T1000 (cell line): Measurements from ENCODE around the gene TGM6.
"Not testable (repeated sequence)": the region's sequence is repeated elsewhere in the genome, so short reads cannot be mapped to it uniquely, and the experiment has no call there.

Experiments used
- DNase-seq: peaks from one replicate; lab custom pipeline; 2025; ENCODE audit warnings: mixed read lengths; lab: John Stamatoyannopoulos, UW

Gene TGM6

GRCh38 chr20:2398449-2398848 is 17.7 kb downstream of the TGM6 start:
- DNase-seq = no peak

DNA sequence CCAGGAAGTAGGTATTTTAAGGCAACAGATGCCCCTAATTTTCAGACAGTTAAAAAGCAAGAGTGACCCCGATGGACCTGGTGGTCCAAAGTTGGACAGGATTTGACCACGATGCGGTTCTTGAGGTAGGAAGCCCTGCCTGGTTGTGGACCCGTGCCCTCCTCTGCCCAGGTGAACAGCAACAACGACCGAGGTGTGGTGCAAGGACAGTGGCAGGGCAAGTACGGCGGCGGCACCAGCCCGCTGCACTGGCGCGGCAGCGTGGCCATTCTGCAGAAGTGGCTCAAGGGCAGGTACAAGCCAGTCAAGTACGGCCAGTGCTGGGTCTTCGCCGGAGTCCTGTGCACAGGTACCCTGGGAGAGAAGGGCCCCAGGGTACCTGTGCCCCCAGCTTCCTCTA is 18.7 kb downstream of the TGM6 start:
- no peak for DNase-seq

DNA sequence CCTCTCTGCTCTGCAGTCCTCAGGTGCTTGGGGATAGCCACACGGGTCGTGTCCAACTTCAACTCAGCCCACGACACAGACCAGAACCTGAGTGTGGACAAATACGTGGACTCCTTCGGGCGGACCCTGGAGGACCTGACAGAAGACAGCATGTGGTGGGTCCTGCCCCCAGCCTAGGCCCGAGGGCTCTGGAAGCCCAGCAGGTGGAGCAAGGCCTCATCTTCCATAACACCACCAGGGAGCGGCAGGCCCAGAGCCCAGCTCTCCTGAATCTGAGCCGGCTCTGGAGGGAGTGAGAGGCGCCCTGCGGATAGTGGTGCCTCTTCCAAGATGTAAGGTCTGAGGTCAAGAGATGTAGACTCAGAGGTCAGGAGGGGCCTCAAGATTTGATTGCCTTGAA is 19.6 kb downstream of the TGM6 start:
- no peak for DNase-seq

- DNase-seq = no peak
These were observed 20.8 kb downstream of the TGM6 start for GRCh38 chr20:2401527-2401926.

GRCh38 chr20:2402271-2402980 is 21.7 kb downstream of the TGM6 start:
- DNase-seq = no peak

- DNase-seq = no peak
These were observed 22.8 kb downstream of the TGM6 start for GRCh38 chr20:2403291-2404052.

- DNase-seq = no peak
These were observed 25.0 kb downstream of the TGM6 start for GRCh38 chr20:2405693-2406065.

DNA sequence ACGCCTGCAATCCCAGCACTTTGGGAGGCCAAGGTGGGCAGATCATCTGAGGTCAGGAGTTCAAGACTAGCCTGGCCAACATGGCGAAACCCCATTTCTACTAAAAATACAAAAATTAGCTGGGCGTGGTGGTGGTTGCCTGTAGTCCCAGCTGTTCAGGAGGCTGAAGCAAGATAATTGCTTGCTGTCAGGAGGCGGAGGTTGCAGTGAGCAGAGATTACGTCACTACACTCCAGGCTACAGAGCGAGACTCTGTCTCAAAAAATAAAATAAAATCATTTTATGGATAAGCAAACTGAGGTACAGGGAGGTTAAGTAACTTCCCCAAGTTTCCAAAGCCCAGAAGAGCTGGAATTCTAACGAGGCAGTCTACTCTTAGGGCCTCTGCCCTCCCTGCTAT is 26.7 kb downstream of the TGM6 start:
- not testable (repeated sequence) for DNase-seq

- no peak for DNase-seq
These were observed 27.4 kb downstream of the TGM6 start for GRCh38 chr20:2408111-2408510.

DNA sequence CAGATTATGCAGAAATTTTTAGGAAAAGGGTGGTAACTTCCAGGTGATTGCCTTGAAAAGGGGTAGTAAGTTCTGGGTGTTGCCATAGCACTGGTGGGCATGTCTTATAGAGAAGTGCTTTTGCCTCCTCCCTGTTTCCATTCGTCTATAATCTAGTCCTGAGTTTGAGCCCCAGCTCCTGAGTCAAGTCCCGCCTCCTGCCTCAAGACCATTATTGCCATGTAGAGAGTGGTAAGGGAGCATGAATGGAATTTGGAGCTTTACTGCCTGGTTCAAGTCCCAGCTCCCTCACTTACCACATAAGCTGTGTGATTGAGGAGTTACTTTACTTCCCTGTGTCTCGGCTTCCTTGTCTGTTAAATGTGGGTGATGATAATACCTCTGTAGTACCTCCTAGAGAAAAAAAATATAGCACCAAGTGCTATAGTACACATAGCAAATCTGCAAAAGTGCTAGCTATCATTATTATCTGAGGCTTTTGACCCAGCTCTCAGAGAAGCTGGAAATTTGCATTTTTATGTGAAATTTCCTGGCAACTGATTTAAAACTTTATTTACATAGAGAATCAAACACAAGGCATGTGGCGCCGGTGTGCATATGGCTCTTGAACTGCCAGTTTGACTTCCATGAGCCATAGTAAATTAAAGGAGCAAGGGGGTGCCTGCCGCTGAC is 36.0 kb downstream of the TGM6 start:
- DNase-seq = no peak

- DNase-seq = no peak
These were observed 36.5 kb downstream of the TGM6 start for GRCh38 chr20:2417213-2417541.

- DNase-seq = no peak
These were observed 37.7 kb downstream of the TGM6 start for GRCh38 chr20:2418388-2418787.

DNA sequence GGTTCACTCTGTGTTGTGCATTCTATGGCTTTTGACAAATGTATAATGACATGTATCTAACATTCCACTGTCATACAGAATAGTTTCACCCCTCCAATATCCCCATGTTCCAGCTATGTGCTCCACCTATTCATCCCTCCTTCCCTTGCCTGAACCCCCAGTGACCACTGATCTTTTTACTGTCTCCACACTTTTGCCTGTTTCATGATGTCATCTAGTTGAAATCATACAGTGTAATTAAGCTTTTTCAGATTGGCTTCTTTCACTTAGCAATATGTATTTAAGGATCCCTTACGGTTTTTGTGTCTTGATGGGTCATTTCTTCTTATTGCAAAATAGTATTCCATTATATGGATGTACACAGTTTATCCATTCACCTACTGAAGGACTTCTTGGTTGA is 39.8 kb downstream of the TGM6 start:
- no peak for DNase-seq

- no peak for DNase-seq
These were observed 40.5 kb downstream of the TGM6 start for GRCh38 chr20:2421247-2421646.

DNA sequence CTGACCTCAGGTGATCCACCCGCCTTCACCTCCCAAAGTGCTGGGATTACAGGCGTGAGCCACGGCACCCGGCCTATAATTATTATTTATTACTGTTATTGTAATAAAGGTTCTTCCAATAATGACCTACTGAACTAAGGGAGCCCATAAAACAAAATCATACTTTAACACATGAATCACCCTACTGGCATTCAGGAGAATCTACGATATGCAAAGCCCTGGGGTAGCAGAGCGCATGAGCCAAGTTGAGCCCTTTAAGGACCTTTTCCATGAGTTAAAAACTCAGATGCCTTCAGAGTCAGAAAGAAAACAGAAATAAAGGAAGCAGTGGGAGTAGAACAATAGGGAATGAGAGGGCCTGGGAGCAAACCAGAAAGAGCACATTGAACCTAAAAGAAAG is 48.4 kb downstream of the TGM6 start:
- no peak for DNase-seq

GRCh38 chr20:2430538-2430937 is 49.8 kb downstream of the TGM6 start:
- DNase-seq = no peak

- DNase-seq = no peak
These were observed 50.5 kb downstream of the TGM6 start for GRCh38 chr20:2431185-2431584.

- DNase-seq = no peak
These were observed 66.1 kb downstream of the TGM6 start for GRCh38 chr20:2446845-2447244.

- no peak for DNase-seq
These were observed 68.7 kb downstream of the TGM6 start for GRCh38 chr20:2449386-2449785.

- no peak for DNase-seq
These were observed 70.7 kb downstream of the TGM6 start for GRCh38 chr20:2451422-2451821.

- DNase-seq = peak; percentile 37
These were observed 71.4 kb downstream of the TGM6 start for GRCh38 chr20:2451939-2452732.

- DNase-seq = no peak
These were observed 73.1 kb downstream of the TGM6 start for GRCh38 chr20:2453792-2454191.
